IMR-90 (cell line): ENCODE measurements around the gene SRCIN1. TPM values are rescaled to one million over a fixed set of nuclear protein-coding genes. Genes with fewer than 3 reads are reported as not detected.

ENCODE experiments used
- ATAC-seq: fragments of 200-7000 bp; cut with Tn5 transposase; 2 replicates; pipeline ENCODE4 v1.9.1; 2020; ENCODE audit warnings: low read depth, mild to moderate bottlenecking, moderate library complexity
- BruUV-seq: library from RNA; stranded (reverse); fragments of 400-500 nt; replicated peaks from 2 replicates; lab custom pipeline; 2021; lab: Mats Ljungman, UMichigan
- CTCF ChIA-PET: fragments of 300-600 bp; formaldehyde crosslinking; extraction: SDS; loops from one replicate; lab custom pipeline; 2021; ENCODE audit warnings: antibody characterized with exemption; lab: Yijun Ruan, JAX
- POLR2A ChIA-PET: fragments of 300-600 bp; sonication (Branson Sonifier 250); formaldehyde crosslinking; loops from one replicate; lab custom pipeline; 2022; ENCODE audit warnings: antibody characterized with exemption; ENCODE audit not compliant: unreplicated experiment; lab: Charles Lee
- DNase-seq: peaks from one replicate; pipeline ENCODE4 v3.0.0; 2013
- H2AFZ ChIP-seq: replicated peaks from 2 replicates; pipeline ENCODE3; 2013; ENCODE audit warnings: low read length, mild to moderate bottlenecking; ENCODE audit not compliant: poor library complexity
- H2AK5ac ChIP-seq: 2 replicates; pipeline ENCODE4 v1.6.1; 2013; ENCODE audit warnings: low read depth, low read length, inconsistent platforms
- H2AK9ac ChIP-seq: replicated peaks from 2 replicates; pipeline ENCODE3; 2013; ENCODE audit warnings: mild to moderate bottlenecking, low read depth, low read length, moderate library complexity; ENCODE audit not compliant: poor library complexity
- H2BK120ac ChIP-seq: 2 replicates; pipeline ENCODE4 v1.6.1; 2013; ENCODE audit warnings: low read depth, low read length, inconsistent platforms
- H2BK15ac ChIP-seq: 3 replicates; pipeline ENCODE4 v1.6.1; 2013; ENCODE audit warnings: low read depth, low read length, inconsistent platforms
- H2BK20ac ChIP-seq: 2 replicates; pipeline ENCODE4 v1.6.1; 2013; ENCODE audit warnings: low read depth, mild to moderate bottlenecking, inconsistent platforms, low read length, moderate library complexity
- H2BK5ac ChIP-seq: 2 replicates; pipeline ENCODE4 v1.6.1; 2013; ENCODE audit warnings: mild to moderate bottlenecking, low read depth, low read length, inconsistent platforms; ENCODE audit not compliant: poor library complexity, severe bottlenecking
- H3K14ac ChIP-seq: replicated peaks from 2 replicates; pipeline ENCODE4 v1.6.1; 2013; ENCODE audit warnings: low read depth, low read length, inconsistent platforms
- H3K18ac ChIP-seq: 2 replicates; pipeline ENCODE4 v1.6.1; 2013; ENCODE audit warnings: low read depth, low read length, control low read depth
- H3K23ac ChIP-seq: 2 replicates; pipeline ENCODE4 v1.6.1; 2013; ENCODE audit warnings: low read depth, low read length, inconsistent platforms
- H3K27ac ChIP-seq: 2 replicates; pipeline ENCODE4 v1.5.1; 2013; ENCODE audit warnings: mild to moderate bottlenecking, control low read depth, low read length; ENCODE audit not compliant: insufficient read depth
- H3K27me3 ChIP-seq: 2 replicates; pipeline ENCODE4 v1.6.1; 2013; ENCODE audit warnings: low read length; ENCODE audit not compliant: control insufficient read depth, insufficient read depth
- H3K36me3 ChIP-seq: 2 replicates; pipeline ENCODE4 v1.6.1; 2013; ENCODE audit warnings: low read length, mixed read lengths; ENCODE audit not compliant: control insufficient read depth, insufficient read depth
- H3K4ac ChIP-seq: 2 replicates; pipeline ENCODE4 v1.6.1; 2013; ENCODE audit warnings: low read depth, low read length, inconsistent platforms
- H3K4me1 ChIP-seq: 2 replicates; pipeline ENCODE4 v1.6.1; 2013; ENCODE audit warnings: low read length, mixed read lengths; ENCODE audit not compliant: control insufficient read depth, insufficient read depth
- H3K4me2 ChIP-seq: 2 replicates; pipeline ENCODE4 v1.6.1; 2013; ENCODE audit warnings: low read depth, mild to moderate bottlenecking, control low read depth, low read length, moderate library complexity
- H3K4me3 ChIP-seq: 2 replicates; pipeline ENCODE4 v1.5.1; 2013; ENCODE audit warnings: low read depth, mild to moderate bottlenecking, control low read depth, low read length, moderate library complexity; ENCODE audit not compliant: insufficient read depth
- H3K56ac ChIP-seq: 2 replicates; pipeline ENCODE4 v1.6.1; 2013; ENCODE audit warnings: low read length, inconsistent platforms; ENCODE audit not compliant: insufficient read depth; ENCODE audit errors: extremely low read depth
- H3K79me1 ChIP-seq, 2 experiments: 2 replicates each; pipeline ENCODE4 v1.6.1; 2013; ENCODE audit warnings: low read length in 2 of 2, inconsistent platforms in 1 of 2, low read depth in 1 of 2
- H3K9ac ChIP-seq: 2 replicates; pipeline ENCODE4 v1.6.1; 2013; ENCODE audit warnings: low read depth, low read length, control low read depth
- H3K9me1 ChIP-seq: 2 replicates; pipeline ENCODE4 v1.6.1; 2013; ENCODE audit warnings: low read length, inconsistent platforms; ENCODE audit not compliant: insufficient read depth
- H3K9me3 ChIP-seq: 2 replicates; pipeline ENCODE4 v1.6.1; 2013; ENCODE audit warnings: low read length; ENCODE audit not compliant: control insufficient read depth, insufficient read depth
- H4K20me1 ChIP-seq: 2 replicates; pipeline ENCODE4 v1.6.1; 2013; ENCODE audit warnings: low read length, inconsistent platforms; ENCODE audit not compliant: insufficient read depth
- H4K5ac ChIP-seq: 2 replicates; pipeline ENCODE4 v1.6.1; 2013; ENCODE audit warnings: mild to moderate bottlenecking, low read depth, low read length, control low read depth
- H4K8ac ChIP-seq, 2 experiments: 2 replicates each; pipeline ENCODE4 v1.6.1; 2013; ENCODE audit warnings: low read depth in 2 of 2, low read length in 2 of 2, control low read depth in 1 of 2, inconsistent platforms in 1 of 2
- H4K91ac ChIP-seq: 2 replicates; pipeline ENCODE4 v1.6.1; 2013; ENCODE audit warnings: low read depth, low read length, inconsistent platforms; ENCODE audit not compliant: insufficient read depth
- CTCF ChIP-seq: conservative IDR thresholded peaks from 2 replicates; pipeline ENCODE4 v1.5.1; 2012; ENCODE audit warnings: mild to moderate bottlenecking, low read depth, low read length, improper control_type of control experiment
- FOS ChIP-seq: fragments of 150-350 bp; IDR thresholded peaks from 2 replicates; pipeline ENCODE4 v1.6.1; 2016; ENCODE audit warnings: low read depth, low read length
- MAFK ChIP-seq: IDR thresholded peaks from 2 replicates; pipeline ENCODE4 v1.6.1; 2012; ENCODE audit warnings: low read depth, low read length, improper control_type of control experiment
- MXI1 ChIP-seq: IDR thresholded peaks from 2 replicates; pipeline ENCODE4 v1.6.1; 2012; ENCODE audit warnings: low read depth, mild to moderate bottlenecking, low read length, moderate library complexity, borderline replicate concordance
- WGBS, 2 experiments: methylation state at CpG; one replicate each; pipeline versions ENCODE4 v1.1.5 to v1.1.7; 2013; ENCODE audit warnings: missing lambda C conversion rate in 2 of 2; ENCODE audit not compliant: insufficient read length in 1 of 2; ENCODE audit errors: extremely low coverage in 2 of 2; 5-methylcytosine and 5-hydroxymethylcytosine counted together
- dilution Hi-C: fragments of 300-500 bp; cut with HindIII; formaldehyde crosslinking; loops from one replicate; pipeline ENCODE4 v1.14.3; 2018; ENCODE audit warnings: low sequenced_read_pairs; ENCODE audit not compliant: unreplicated experiment
- in situ Hi-C: fragments of 300-500 bp; cut with MboI; formaldehyde crosslinking; loops from 3 replicates; pipeline ENCODE4 v1.14.3; 2019; ENCODE audit warnings: low sequenced_read_pairs, inconsistent platforms, mixed read lengths
- intact Hi-C: fragments of 100-400 bp; cut with micrococcal nuclease; formaldehyde crosslinking; loops from 2 replicates; pipeline ENCODE4 v1.10.0; 2022
- polyA plus RNA-seq, 3 experiments: library from polyadenylated mRNA; depleted of rRNA; stranded (reverse); fragments of >200 nt; gene quantifications; 2 replicates each; pipeline ENCODE4 v1.2.3, GENCODE V29; 2012; ENCODE audit warnings: low replicate concordance in 1 of 3
- total RNA-seq: library from RNA; depleted of rRNA; stranded (reverse); fragments of >200 nt; gene quantifications from 2 replicates; pipeline ENCODE4 v1.2.3, GENCODE V29; 2012

SRCIN1 gene
- total and polyA plus RNA-seq, 2 of the 4 experiments (the other 2 are of a cell fraction) = not detected

- intact Hi-C loops (no loop called here), in situ Hi-C loops (no loop called here), dilution Hi-C loops (no loop called here)
- Histone ChIP-seq H2BK20ac (no peak overlapping the region), H2AFZ (no peak overlapping the region), H3K79me1 (no peaks in the 10 kb centered on the region), H2AK9ac (no peak overlapping the region), H3K9me3 (no peaks in the 10 kb centered on the region), H3K27me3 (peaks cover 96% of the 10 kb centered on the region), H4K91ac (no peak overlapping the region), H2BK5ac (no peak overlapping the region), H2BK15ac (no peak overlapping the region), H3K56ac (no peak overlapping the region), H3K4me1 (no peaks in the 10 kb centered on the region), H4K20me1 (no peaks in the 10 kb centered on the region; the same call in 1 of the 2 replicates), H2AK5ac (no peak overlapping the region), H3K4me2 (no peak overlapping the region), H3K23ac (no peak overlapping the region), H3K14ac (no peak overlapping the region), H3K4me3 (no peak overlapping the region), H3K27ac (no peak overlapping the region), H3K18ac (no peak overlapping the region), H2BK120ac (no peak overlapping the region), H3K9me1 (no peaks in the 10 kb centered on the region), H4K8ac (no peak overlapping the region), H3K36me3 (no peaks in the 10 kb centered on the region), H3K9ac (no peak overlapping the region), H3K4ac (no peak overlapping the region), H4K5ac (no peak overlapping the region)
- no TSS peak for BruUV-seq
- DNase-seq (no peak), ATAC-seq (no peak)
- ChIA-PET POLR2A (no interaction called here), CTCF (no interaction called here)
- no CpG with 5 or more reads among the region's 9 CpGs for WGBS, 2 experiments
- no peak for TF ChIP-seq FOS
- no peak for TF ChIP-seq CTCF
- no peak for TF ChIP-seq MAFK
- TF ChIP-seq MXI1 = no peak
Observed at GRCh38 chr17:38595892-38596291, 9.9 kb downstream of the SRCIN1 start.
